Measurements from ENCODE around the gene MPI. TPM values are rescaled to one million over a fixed set of nuclear protein-coding genes. Genes with fewer than 3 reads are reported as not detected.

Gene MPI
- polyA plus RNA-seq, 4 donors = 41.1 to 88.3 (median 69.1) TPM

GRCh38 chr15:74856537-74856936 lies 33.3 kb upstream of the MPI start:
- H3K9me3 ChIP-seq (ENCODE audit: control insufficient read depth in 2 of 2, insufficient read depth in 1 of 2, low read depth in 1 of 2, low read length in 1 of 2) = no peaks in the 10 kb centered on the region
- no peak for FAIRE-seq
- no peak overlapping the region for H3K27ac ChIP-seq (ENCODE audit: low read depth in 1 of 3, low read length in 2 of 3)
- peaks cover 13 to 31% (median 14%) of the 10 kb centered on the region in 3 donors for H3K4me1 ChIP-seq (ENCODE audit: control insufficient read depth in 3 of 3, insufficient read depth in 2 of 3, low read depth in 1 of 3, low read length in 2 of 3)
- WGBS, 3 donors = 76 to 100% (median 93%) methylated on average over 1 of the region's 1 CpG
- peaks cover 11 to 64% (median 15%) of the 10 kb centered on the region in 3 donors for H3K36me3 ChIP-seq (ENCODE audit: control insufficient read depth in 3 of 3, insufficient read depth in 2 of 3, low read depth in 1 of 3, low read length in 3 of 3)
- DNase-seq = no peak
- no peak overlapping the region for H3K4me3 ChIP-seq (ENCODE audit: low read depth in 1 of 3, low read length in 3 of 3)
- no peaks in the 10 kb centered on the region for H3K27me3 ChIP-seq (ENCODE audit: control insufficient read depth in 3 of 3, insufficient read depth in 3 of 3, low read length in 3 of 3)

- Histone ChIP-seq H3K36me3 (ENCODE audit: control insufficient read depth in 3 of 3, insufficient read depth in 2 of 3, low read depth in 1 of 3, low read length in 3 of 3) (peaks cover 11 to 58% (median 11%) of the 10 kb centered on the region in 3 donors), H3K4me1 (ENCODE audit: control insufficient read depth in 3 of 3, insufficient read depth in 2 of 3, low read depth in 1 of 3, low read length in 2 of 3) (peaks cover 13 to 31% (median 14%) of the 10 kb centered on the region in 3 donors), H3K27ac (ENCODE audit: low read depth in 1 of 3, low read length in 2 of 3) (peak overlapping the region; percentile 5 to 71 (median 52)), H3K4me3 (ENCODE audit: low read depth in 1 of 3, low read length in 3 of 3) (no peak overlapping the region), H3K27me3 (ENCODE audit: control insufficient read depth in 3 of 3, insufficient read depth in 3 of 3, low read length in 3 of 3) (no peaks in the 10 kb centered on the region), H3K9me3 (ENCODE audit: control insufficient read depth in 2 of 2, insufficient read depth in 1 of 2, low read depth in 1 of 2, low read length in 1 of 2) (no peaks in the 10 kb centered on the region)
- 15 to 47% (median 21%) methylated on average over 5 of the region's 5 CpGs for WGBS, 3 donors
- no peak for FAIRE-seq
- DNase-seq = peak; percentile 48 to 78
These were observed 32.7 kb upstream of the MPI start for GRCh38 chr15:74857082-74857655.

GRCh38 chr15:74857671-74858368 lies 32.0 kb upstream of the MPI start:
- H3K27me3 ChIP-seq (ENCODE audit: control insufficient read depth in 3 of 3, insufficient read depth in 3 of 3, low read length in 3 of 3) = no peaks in the 10 kb centered on the region
- no peaks in the 10 kb centered on the region for H3K9me3 ChIP-seq (ENCODE audit: control insufficient read depth in 2 of 2, insufficient read depth in 1 of 2, low read depth in 1 of 2, low read length in 1 of 2)
- peaks cover 7 to 51% (median 7%) of the 10 kb centered on the region in 3 donors for H3K36me3 ChIP-seq (ENCODE audit: control insufficient read depth in 3 of 3, insufficient read depth in 2 of 3, low read depth in 1 of 3, low read length in 3 of 3)
- WGBS, 3 donors = 53 to 59% (median 55%) methylated on average over 9 of the region's 9 CpGs
- H3K4me1 ChIP-seq (ENCODE audit: control insufficient read depth in 3 of 3, insufficient read depth in 2 of 3, low read depth in 1 of 3, low read length in 2 of 3) = peaks cover 13 to 31% (median 14%) of the 10 kb centered on the region in 3 donors
- peak overlapping the region; percentile 5 to 71 (median 21) for H3K27ac ChIP-seq (ENCODE audit: low read depth in 1 of 3, low read length in 2 of 3)
- DNase-seq (no peak), FAIRE-seq (no peak)
- no peak overlapping the region for H3K4me3 ChIP-seq (ENCODE audit: low read depth in 1 of 3, low read length in 3 of 3)

- WGBS, 3 donors = 68 to 87% (median 82%) methylated on average over 4 of the region's 4 CpGs
- no peak for FAIRE-seq
- no peak for DNase-seq
- H3K36me3 ChIP-seq (ENCODE audit: control insufficient read depth in 3 of 3, insufficient read depth in 2 of 3, low read depth in 1 of 3, low read length in 3 of 3) = peaks cover 5 to 48% (median 5%) of the 10 kb centered on the region in 3 donors
- no peak overlapping the region for H3K4me3 ChIP-seq (ENCODE audit: low read depth in 1 of 3, low read length in 3 of 3)
- peaks cover 13 to 27% (median 14%) of the 10 kb centered on the region in 3 donors for H3K4me1 ChIP-seq (ENCODE audit: control insufficient read depth in 3 of 3, insufficient read depth in 2 of 3, low read depth in 1 of 3, low read length in 2 of 3)
- no peaks in the 10 kb centered on the region for H3K9me3 ChIP-seq (ENCODE audit: control insufficient read depth in 2 of 2, insufficient read depth in 1 of 2, low read depth in 1 of 2, low read length in 1 of 2)
- peak overlapping the region in 2 of 3 donors; percentile 4 to 16 for H3K27ac ChIP-seq (ENCODE audit: low read depth in 1 of 3, low read length in 2 of 3)
- H3K27me3 ChIP-seq (ENCODE audit: control insufficient read depth in 3 of 3, insufficient read depth in 3 of 3, low read length in 3 of 3) = no peaks in the 10 kb centered on the region
These were observed 31.5 kb upstream of the MPI start for GRCh38 chr15:74858369-74858740.

- Histone ChIP-seq H3K27me3 (ENCODE audit: control insufficient read depth in 3 of 3, insufficient read depth in 3 of 3, low read length in 3 of 3) (no peaks in the 10 kb centered on the region), H3K27ac (ENCODE audit: low read depth in 1 of 3, low read length in 2 of 3) (peak overlapping the region; percentile 26 to 61 (median 60)), H3K4me1 (ENCODE audit: control insufficient read depth in 3 of 3, insufficient read depth in 2 of 3, low read depth in 1 of 3, low read length in 2 of 3) (peaks cover 9 to 51% (median 12%) of the 10 kb centered on the region in 3 donors), H3K9me3 (ENCODE audit: control insufficient read depth in 2 of 2, insufficient read depth in 1 of 2, low read depth in 1 of 2, low read length in 1 of 2) (no peaks in the 10 kb centered on the region), H3K36me3 (ENCODE audit: control insufficient read depth in 3 of 3, insufficient read depth in 2 of 3, low read depth in 1 of 3, low read length in 3 of 3) (peaks cover 0 to 25% (median 0%) of the 10 kb centered on the region in 3 donors), H3K4me3 (ENCODE audit: low read depth in 1 of 3, low read length in 3 of 3) (no peak overlapping the region)
- DNase-seq (peak in 1 of 2 donors; percentile 48), FAIRE-seq (no peak)
- 54 to 71% (median 57%) methylated on average over 11 of the region's 11 CpGs for WGBS, 3 donors
These were observed 26.4 kb upstream of the MPI start for GRCh38 chr15:74863239-74864056.

GRCh38 chr15:74864296-74864695 lies 25.5 kb upstream of the MPI start:
- Histone ChIP-seq H3K4me3 (ENCODE audit: low read depth in 1 of 3, low read length in 3 of 3) (no peak overlapping the region), H3K36me3 (ENCODE audit: control insufficient read depth in 3 of 3, insufficient read depth in 2 of 3, low read depth in 1 of 3, low read length in 3 of 3) (peaks cover 0 to 25% (median 0%) of the 10 kb centered on the region in 3 donors), H3K4me1 (ENCODE audit: control insufficient read depth in 3 of 3, insufficient read depth in 2 of 3, low read depth in 1 of 3, low read length in 2 of 3) (peaks cover 12 to 55% (median 15%) of the 10 kb centered on the region in 3 donors), H3K27ac (ENCODE audit: low read depth in 1 of 3, low read length in 2 of 3) (peak overlapping the region; percentile 47 to 81 (median 59)), H3K27me3 (ENCODE audit: control insufficient read depth in 3 of 3, insufficient read depth in 3 of 3, low read length in 3 of 3) (no peaks in the 10 kb centered on the region), H3K9me3 (ENCODE audit: control insufficient read depth in 2 of 2, insufficient read depth in 1 of 2, low read depth in 1 of 2, low read length in 1 of 2) (no peaks in the 10 kb centered on the region)
- FAIRE-seq (no peak), DNase-seq (peak; percentile 63 to 86)
- 34 to 74% (median 59%) methylated on average over 6 of the region's 6 CpGs for WGBS, 3 donors

GRCh38 chr15:74865316-74865715 lies 24.5 kb upstream of the MPI start:
- DNase-seq = no peak
- WGBS, 3 donors = 23 to 66% (median 53%) methylated on average over 2 of the region's 2 CpGs
- FAIRE-seq = no peak
- Histone ChIP-seq H3K4me3 (ENCODE audit: low read depth in 1 of 3, low read length in 3 of 3) (no peak overlapping the region), H3K36me3 (ENCODE audit: control insufficient read depth in 3 of 3, insufficient read depth in 2 of 3, low read depth in 1 of 3, low read length in 3 of 3) (peaks cover 0 to 25% (median 0%) of the 10 kb centered on the region in 3 donors), H3K4me1 (ENCODE audit: control insufficient read depth in 3 of 3, insufficient read depth in 2 of 3, low read depth in 1 of 3, low read length in 2 of 3) (peaks cover 11 to 64% (median 17%) of the 10 kb centered on the region in 3 donors), H3K9me3 (ENCODE audit: control insufficient read depth in 2 of 2, insufficient read depth in 1 of 2, low read depth in 1 of 2, low read length in 1 of 2) (no peaks in the 10 kb centered on the region), H3K27ac (ENCODE audit: low read depth in 1 of 3, low read length in 2 of 3) (peak overlapping the region in 2 of 3 donors; percentile 7 to 30), H3K27me3 (ENCODE audit: control insufficient read depth in 3 of 3, insufficient read depth in 3 of 3, low read length in 3 of 3) (no peaks in the 10 kb centered on the region)

GRCh38 chr15:74866090-74866489 lies 23.8 kb upstream of the MPI start:
- H3K27ac ChIP-seq (ENCODE audit: low read depth in 1 of 3, low read length in 2 of 3) = peak overlapping the region in 2 of 3 donors; percentile 29 to 49
- H3K9me3 ChIP-seq (ENCODE audit: control insufficient read depth in 2 of 2, insufficient read depth in 1 of 2, low read depth in 1 of 2, low read length in 1 of 2) = no peaks in the 10 kb centered on the region
- FAIRE-seq = no peak
- peak in 1 of 2 donors; percentile 46 for DNase-seq
- H3K4me3 ChIP-seq (ENCODE audit: low read depth in 1 of 3, low read length in 3 of 3) = no peak overlapping the region
- H3K4me1 ChIP-seq (ENCODE audit: control insufficient read depth in 3 of 3, insufficient read depth in 2 of 3, low read depth in 1 of 3, low read length in 2 of 3) = peaks cover 14 to 72% (median 19%) of the 10 kb centered on the region in 3 donors
- WGBS, 3 donors = 29 to 59% (median 58%) methylated on average over 6 of the region's 6 CpGs
- H3K27me3 ChIP-seq (ENCODE audit: control insufficient read depth in 3 of 3, insufficient read depth in 3 of 3, low read length in 3 of 3) = no peaks in the 10 kb centered on the region
- H3K36me3 ChIP-seq (ENCODE audit: control insufficient read depth in 3 of 3, insufficient read depth in 2 of 3, low read depth in 1 of 3, low read length in 3 of 3) = peaks cover 0 to 27% (median 0%) of the 10 kb centered on the region in 3 donors
